Gastrocnemius medialis (tissue), 4 donors: ENCODE data around the gene HOXB6. TPM values are rescaled to one million over a fixed set of nuclear protein-coding genes. Genes with fewer than 3 reads are reported as not detected.

Source experiments
- ATAC-seq, 2 donors: fragments of 150-250 bp; one replicate each; pipeline ENCODE4 v1.9.1; 2016
- DNase-seq, 2 donors: peaks; one replicate each; pipeline ENCODE4 v3.0.0-alpha.2; 2019
- H3K27ac ChIP-seq, 4 donors: fragments of 200-600 bp; sonication (generic); 1 replicate in 1 of 4; 2 replicates in 3 of 4; pipeline ENCODE4 v1.5.1; 2016 to 2018; ENCODE audit warnings: mild to moderate bottlenecking in 2 of 4, moderate library complexity in 1 of 4
- H3K27me3 ChIP-seq, 3 donors: fragments of 200-600 bp; sonication (generic) in 2 of 3; 1 replicate in 1 of 3; 2 replicates in 2 of 3; pipeline versions ENCODE4 v1.5.1 to v1.6.0; 2016 to 2019; ENCODE audit warnings: mild to moderate bottlenecking in 1 of 3, moderate library complexity in 1 of 3
- H3K36me3 ChIP-seq, 2 donors: fragments of 200-600 bp; sonication (generic) in 1 of 2; one replicate each; pipeline ENCODE4 v1.5.1; 2017 to 2018
- H3K4me1 ChIP-seq, 2 donors: fragments of 200-600 bp; sonication (generic) in 1 of 2; one replicate each; pipeline ENCODE4 v1.5.1; 2016 to 2017; ENCODE audit warnings: mild to moderate bottlenecking in 2 of 2
- H3K4me3 ChIP-seq, 4 donors: fragments of 200-600 bp; sonication (generic) in 3 of 4; 1 replicate in 1 of 4; 2 replicates in 3 of 4; pipeline ENCODE4 v1.5.1; 2016 to 2019; ENCODE audit warnings: mild to moderate bottlenecking in 2 of 4
- H3K9me3 ChIP-seq, 3 donors: fragments of 200-600 bp; sonication (generic) in 2 of 3; 1 replicate in 1 of 3; 2 replicates in 2 of 3; pipeline ENCODE4 v1.5.1; 2016 to 2019
- POLR2A ChIP-seq, 2 donors: fragments of 450-650 bp; IDR thresholded peaks; one replicate each; pipeline ENCODE4 v1.6.1; 2017; ENCODE audit warnings: antibody characterized with exemption in 2 of 2, mild to moderate bottlenecking in 2 of 2, moderate library complexity in 2 of 2
- in situ Hi-C, 4 donors: fragments of 200-750 bp; cut with MboI; loops; one replicate each; pipeline versions ENCODE4 v1.15.0 to v1.8.0; 2017; ENCODE audit warnings: low sequenced_read_pairs in 4 of 4
- intact Hi-C: fragments of 100-400 bp; cut with DNase I; formaldehyde crosslinking; loops from one replicate; pipeline ENCODE4 v1.15.1; 2023; ENCODE audit warnings: low total_unique reads
- total RNA-seq, 4 donors: library from RNA; depleted of rRNA; stranded (reverse); fragments of >200 nt; gene quantifications; one replicate each; pipeline versions ENCODE4 v1.1.0 to v1.2.3, GENCODE V29; 2016
- TF ChIP-seq, protein P1 (sequence below), 5 experiments: fragments of 450-650 bp in 3 of 5; fragments of 200-600 bp in 2 of 5; sonication (generic) in 2 of 5; IDR thresholded peaks in 4 of 5; conservative IDR thresholded peaks in 1 of 5; 1 replicate in 4 of 5; 2 replicates in 1 of 5; pipeline ENCODE4 v1.5.1; 2016 to 2019; ENCODE audit warnings: antibody characterized with exemption in 5 of 5, mild to moderate bottlenecking in 3 of 5, moderate library complexity in 3 of 5

Gene HOXB6
- total RNA-seq, 4 donors from 2014 or later, result 0.55 to 3.0 (median 1.3) TPM

DNA sequence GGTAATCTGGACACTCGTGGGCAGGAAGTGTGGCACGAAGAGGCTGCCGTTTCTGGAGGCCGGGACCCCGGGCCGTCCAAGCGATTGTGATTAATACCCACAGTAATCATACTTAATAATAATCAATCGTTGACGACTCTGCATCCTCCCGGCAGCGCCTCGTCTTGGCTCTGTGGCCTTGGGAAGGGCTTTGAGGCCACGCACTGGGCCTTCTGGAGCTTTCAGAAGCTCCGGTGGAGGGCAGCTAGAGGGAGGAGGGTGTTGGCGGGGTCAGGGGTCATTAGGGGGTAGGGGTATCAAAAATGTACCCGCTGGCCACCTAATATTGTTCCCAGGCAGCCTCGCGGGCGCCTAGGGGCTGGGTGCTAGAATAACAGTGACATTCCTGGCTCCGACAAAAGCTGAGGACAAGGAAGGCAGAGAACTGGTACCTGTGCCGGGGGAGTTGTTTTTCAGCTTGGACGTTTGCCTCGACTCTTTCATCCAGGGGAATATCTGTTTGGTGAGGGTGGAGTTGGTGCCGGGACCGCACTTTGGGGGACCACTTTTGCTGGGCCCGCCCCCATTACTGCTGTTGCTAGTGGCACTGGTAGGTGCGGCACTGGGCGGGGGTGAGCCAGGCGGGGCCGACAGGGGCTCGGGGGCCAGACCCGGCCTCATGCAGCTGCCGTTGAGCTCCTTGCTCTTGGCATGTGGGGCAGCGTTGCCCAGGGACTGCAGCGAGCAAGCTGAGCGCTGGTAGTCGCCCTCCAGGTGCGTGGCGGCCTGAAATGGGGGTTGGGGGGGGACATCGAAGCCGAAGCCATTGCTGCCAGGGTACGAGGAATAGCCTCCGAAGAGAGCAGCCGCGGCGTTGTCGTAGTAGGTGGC is 53.0 kb downstream of the HOXB6 start:
- no peak for DNase-seq
- Histone ChIP-seq H3K27me3 (peaks cover 15 to 30% (median 19%) of the 10 kb centered on the region in 3 donors), H3K36me3 (no peaks in the 10 kb centered on the region), H3K9me3 (no peaks in the 10 kb centered on the region), H3K4me1 (peaks cover 4 to 25% of the 10 kb centered on the region in 2 donors), H3K27ac (peak overlapping the region in 2 of 4 donors; percentile 20 to 24), H3K4me3 (no peak overlapping the region)
- TF ChIP-seq, protein P1, sequence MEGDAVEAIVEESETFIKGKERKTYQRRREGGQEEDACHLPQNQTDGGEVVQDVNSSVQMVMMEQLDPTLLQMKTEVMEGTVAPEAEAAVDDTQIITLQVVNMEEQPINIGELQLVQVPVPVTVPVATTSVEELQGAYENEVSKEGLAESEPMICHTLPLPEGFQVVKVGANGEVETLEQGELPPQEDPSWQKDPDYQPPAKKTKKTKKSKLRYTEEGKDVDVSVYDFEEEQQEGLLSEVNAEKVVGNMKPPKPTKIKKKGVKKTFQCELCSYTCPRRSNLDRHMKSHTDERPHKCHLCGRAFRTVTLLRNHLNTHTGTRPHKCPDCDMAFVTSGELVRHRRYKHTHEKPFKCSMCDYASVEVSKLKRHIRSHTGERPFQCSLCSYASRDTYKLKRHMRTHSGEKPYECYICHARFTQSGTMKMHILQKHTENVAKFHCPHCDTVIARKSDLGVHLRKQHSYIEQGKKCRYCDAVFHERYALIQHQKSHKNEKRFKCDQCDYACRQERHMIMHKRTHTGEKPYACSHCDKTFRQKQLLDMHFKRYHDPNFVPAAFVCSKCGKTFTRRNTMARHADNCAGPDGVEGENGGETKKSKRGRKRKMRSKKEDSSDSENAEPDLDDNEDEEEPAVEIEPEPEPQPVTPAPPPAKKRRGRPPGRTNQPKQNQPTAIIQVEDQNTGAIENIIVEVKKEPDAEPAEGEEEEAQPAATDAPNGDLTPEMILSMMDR (IDR thresholded peaks at IDR 0.05 in 4 of 5, conservative IDR thresholded peaks at IDR 0.05 in 1 of 5), result no peak
- no peak for TF ChIP-seq POLR2A (IDR thresholded peaks at IDR 0.05)
- intact Hi-C loops (no loop called here), in situ Hi-C loops (no loop called here)
- no peak for ATAC-seq

DNA sequence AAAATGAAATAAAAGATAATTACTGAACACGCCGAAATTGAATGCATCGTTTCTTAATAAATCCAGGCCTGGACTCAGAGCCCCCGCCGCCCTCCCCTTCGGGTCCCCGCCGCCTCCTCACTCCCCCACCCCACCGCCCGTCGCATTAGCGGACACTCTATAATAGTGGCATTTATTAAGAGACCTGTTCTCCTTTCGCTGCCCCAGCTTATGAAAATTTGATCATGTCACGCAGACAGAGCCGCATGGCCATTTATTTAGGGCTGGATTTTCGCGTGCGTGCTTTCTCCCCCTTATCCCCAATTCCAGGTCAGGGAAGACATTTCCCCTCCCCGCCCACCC is 53.6 kb downstream of the HOXB6 start:
- Histone ChIP-seq H3K36me3 (no peaks in the 10 kb centered on the region), H3K27ac (no peak overlapping the region), H3K27me3 (peaks cover 15 to 30% (median 16%) of the 10 kb centered on the region in 3 donors), H3K4me3 (no peak overlapping the region), H3K4me1 (peaks cover 4 to 27% of the 10 kb centered on the region in 2 donors), H3K9me3 (no peaks in the 10 kb centered on the region)
- in situ Hi-C loops (no loop called here), intact Hi-C loops (no loop called here)
- no peak for TF ChIP-seq POLR2A (IDR thresholded peaks at IDR 0.05)
- TF ChIP-seq, protein P1 (IDR thresholded peaks at IDR 0.05 in 4 of 5, conservative IDR thresholded peaks at IDR 0.05 in 1 of 5), result no peak
- no peak for ATAC-seq
- DNase-seq, result no peak

DNA sequence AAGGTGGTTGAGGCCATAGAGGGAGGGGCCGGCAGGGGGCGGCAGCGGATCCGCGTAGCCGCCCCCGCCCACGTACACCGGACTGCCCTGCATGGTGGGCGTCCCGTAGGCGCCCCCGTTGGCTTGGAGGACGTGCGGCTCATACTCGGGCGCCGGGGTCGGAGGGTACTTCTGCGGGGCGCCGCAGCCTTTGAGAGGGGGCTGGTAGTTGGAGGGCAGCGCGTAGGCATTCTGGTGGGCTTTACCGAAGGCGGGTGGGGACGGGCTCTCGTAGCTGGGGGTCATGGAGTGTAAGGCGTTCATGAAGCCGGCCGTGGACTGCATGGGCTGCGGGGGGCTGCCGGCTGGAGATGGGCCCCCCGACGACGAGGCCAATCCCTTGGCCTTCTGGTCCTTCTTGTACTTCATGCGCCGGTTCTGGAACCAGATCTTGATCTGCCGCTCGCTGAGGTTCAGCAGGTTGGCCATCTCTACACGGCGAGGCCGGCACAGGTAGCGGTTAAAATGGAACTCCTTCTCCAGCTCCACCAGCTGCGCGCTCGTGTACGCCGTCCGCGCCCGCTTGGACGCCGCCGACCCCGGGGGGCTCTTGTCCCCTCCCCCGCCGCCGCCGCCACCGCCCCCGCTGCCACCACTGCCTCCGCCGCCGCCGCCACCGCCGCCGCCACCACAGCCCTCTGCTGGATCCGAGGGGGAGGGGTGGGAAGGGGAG is 54.1 kb downstream of the HOXB6 start:
- H3K36me3 ChIP-seq, result no peaks in the 10 kb centered on the region
- no peak for TF ChIP-seq POLR2A (IDR thresholded peaks at IDR 0.05)
- DNase-seq, result no peak
- in situ Hi-C loops (no loop called here), intact Hi-C loops (no loop called here)
- no peak overlapping the region for H3K4me3 ChIP-seq
- no peaks in the 10 kb centered on the region for H3K9me3 ChIP-seq
- H3K27me3 ChIP-seq, result peaks cover 13 to 27% (median 15%) of the 10 kb centered on the region in 3 donors
- peaks cover 4 to 25% of the 10 kb centered on the region in 2 donors for H3K4me1 ChIP-seq
- ATAC-seq, result no peak
- no peak overlapping the region for H3K27ac ChIP-seq

DNA sequence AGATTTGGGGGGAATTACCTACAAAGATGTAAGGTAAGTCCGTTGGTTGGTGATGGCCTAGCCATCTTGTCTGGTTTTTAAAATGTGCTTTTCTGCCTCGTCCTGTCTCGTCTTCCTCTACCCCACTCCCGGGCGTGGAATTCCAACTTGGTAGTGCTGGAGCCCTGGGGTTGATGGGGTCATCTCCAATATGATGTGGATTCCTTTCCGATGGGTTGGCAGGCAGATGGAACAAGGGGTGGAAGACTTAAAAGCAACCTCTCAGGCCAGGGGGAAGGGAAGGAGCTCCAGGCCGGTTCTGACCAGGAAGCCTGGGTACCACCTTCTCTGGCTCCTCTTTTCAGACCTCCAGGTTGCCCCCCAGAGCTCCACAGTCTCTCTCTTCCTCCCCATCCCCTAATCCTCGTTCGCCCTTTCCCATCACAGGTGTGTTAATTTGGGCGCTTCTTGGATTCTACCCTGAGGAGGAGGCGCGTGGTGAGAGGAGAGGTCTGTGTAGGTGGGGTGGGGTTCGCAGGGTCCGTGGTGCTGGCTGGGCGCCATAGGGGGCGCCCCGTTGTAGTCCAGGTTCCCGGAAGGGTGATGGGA is 54.8 kb downstream of the HOXB6 start:
- in situ Hi-C loops (no loop called here), intact Hi-C loops (no loop called here)
- DNase-seq (no peak), ATAC-seq (no peak)
- peaks cover 11 to 25% (median 15%) of the 10 kb centered on the region in 3 donors for H3K27me3 ChIP-seq
- H3K27ac ChIP-seq, result no peak overlapping the region
- TF ChIP-seq, protein P1 (IDR thresholded peaks at IDR 0.05 in 4 of 5, conservative IDR thresholded peaks at IDR 0.05 in 1 of 5), result no peak
- TF ChIP-seq POLR2A (IDR thresholded peaks at IDR 0.05), result no peak
- peaks cover 4 to 32% of the 10 kb centered on the region in 2 donors for H3K4me1 ChIP-seq
- H3K9me3 ChIP-seq, result no peaks in the 10 kb centered on the region
- no peaks in the 10 kb centered on the region for H3K36me3 ChIP-seq
- no peak overlapping the region for H3K4me3 ChIP-seq

DNA sequence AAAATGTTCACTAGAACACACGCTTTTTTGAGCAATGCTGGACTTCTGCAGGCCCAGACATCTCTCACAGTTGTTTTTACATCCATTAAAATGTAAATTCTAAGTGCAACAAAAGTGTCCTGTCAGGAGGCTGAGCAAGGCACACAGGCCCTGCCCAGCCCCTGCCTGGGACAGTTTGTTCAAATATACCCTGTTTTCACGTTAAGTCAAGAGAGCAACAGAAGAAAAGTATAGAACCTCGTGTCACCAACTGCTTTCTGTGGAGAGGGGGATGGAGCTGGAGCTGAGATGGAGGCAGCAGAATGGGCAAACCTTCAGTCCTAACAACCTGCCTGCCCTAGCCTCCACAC is 55.5 kb downstream of the HOXB6 start:
- no peak for DNase-seq
- H3K27ac ChIP-seq, result no peak overlapping the region
- peaks cover 11 to 26% (median 15%) of the 10 kb centered on the region in 3 donors for H3K27me3 ChIP-seq
- ATAC-seq, result no peak
- H3K36me3 ChIP-seq, result no peaks in the 10 kb centered on the region
- intact Hi-C loops, result no loop called here
- peaks cover 3 to 36% of the 10 kb centered on the region in 2 donors for H3K4me1 ChIP-seq
- TF ChIP-seq, protein P1 (IDR thresholded peaks at IDR 0.05 in 4 of 5, conservative IDR thresholded peaks at IDR 0.05 in 1 of 5), result no peak
- TF ChIP-seq POLR2A (IDR thresholded peaks at IDR 0.05), result no peak
- H3K9me3 ChIP-seq, result no peaks in the 10 kb centered on the region
- in situ Hi-C loops, result no loop called here
- no peak overlapping the region for H3K4me3 ChIP-seq
